ENCODE data around the gene HOXB5.
A peak's percentile ranks its signal among the peaks of the same experiment; 100 is the strongest.

The HOXB5 gene

GRCh38 chr17:48562934-48563333, 30.6 kb downstream of the HOXB5 start:
- no peaks in the 10 kb centered on the region for H3K9me3 ChIP-seq
- no peak for DNase-seq
- no peak for TF ChIP-seq CTCF (IDR thresholded peaks at IDR 0.05; ENCODE audit: low read depth, low read length)
- no peaks in the 10 kb centered on the region for H3K4me1 ChIP-seq
- H3K27me3 ChIP-seq, result peaks cover 99% of the 10 kb centered on the region
- H3K4me3 ChIP-seq (ENCODE audit: low read depth, low read length), result no peak overlapping the region
- no peaks in the 10 kb centered on the region for H3K36me3 ChIP-seq

GRCh38 chr17:48561884-48562810, 31.4 kb downstream of the HOXB5 start:
- Histone ChIP-seq H3K27me3 (peaks cover 99% of the 10 kb centered on the region), H3K4me1 (no peaks in the 10 kb centered on the region), H3K9me3 (no peaks in the 10 kb centered on the region), H3K36me3 (no peaks in the 10 kb centered on the region), H3K4me3 (ENCODE audit: low read depth, low read length) (no peak overlapping the region)
- DNase-seq, result no peak
- peak; percentile 35; the same call in 1 of the 2 replicates for TF ChIP-seq CTCF (IDR thresholded peaks at IDR 0.05; ENCODE audit: low read depth, low read length)

- H3K4me3 ChIP-seq (ENCODE audit: low read depth, low read length), result no peak overlapping the region
- no peak for DNase-seq
- H3K27me3 ChIP-seq, result peaks cover 97% of the 10 kb centered on the region
- H3K36me3 ChIP-seq, result no peaks in the 10 kb centered on the region
- no peak for TF ChIP-seq CTCF (IDR thresholded peaks at IDR 0.05; ENCODE audit: low read depth, low read length)
- no peaks in the 10 kb centered on the region for H3K9me3 ChIP-seq
- no peaks in the 10 kb centered on the region for H3K4me1 ChIP-seq
Observed at GRCh38 chr17:48559840-48560817, 33.5 kb downstream of the HOXB5 start.

- no peak for DNase-seq
- no peak for TF ChIP-seq CTCF (IDR thresholded peaks at IDR 0.05; ENCODE audit: low read depth, low read length)
- Histone ChIP-seq H3K4me3 (ENCODE audit: low read depth, low read length) (no peak overlapping the region), H3K9me3 (no peaks in the 10 kb centered on the region), H3K36me3 (no peaks in the 10 kb centered on the region), H3K27me3 (peaks cover 97% of the 10 kb centered on the region), H3K4me1 (no peaks in the 10 kb centered on the region)
Observed at GRCh38 chr17:48559122-48559839, 34.3 kb downstream of the HOXB5 start.

- no peak for DNase-seq
- Histone ChIP-seq H3K4me1 (no peaks in the 10 kb centered on the region), H3K4me3 (ENCODE audit: low read depth, low read length) (no peak overlapping the region), H3K36me3 (no peaks in the 10 kb centered on the region), H3K9me3 (no peaks in the 10 kb centered on the region), H3K27me3 (peaks cover 98% of the 10 kb centered on the region)
- no peak for TF ChIP-seq CTCF (IDR thresholded peaks at IDR 0.05; ENCODE audit: low read depth, low read length)
Observed at GRCh38 chr17:48558831-48559121, 34.8 kb downstream of the HOXB5 start.

All from BE2C (cell line).